Suprapubic skin (tissue), 4 donors: ENCODE measurements around the gene ARHGAP22. TPM values are rescaled to one million over a fixed set of nuclear protein-coding genes. Genes with fewer than 3 reads are reported as not detected.

ENCODE experiments used
- DNase-seq, 2 donors: peaks; one replicate each; pipeline ENCODE4 v3.0.0-alpha.2; 2019; ENCODE audit warnings: low spot score in 2 of 2
- H3K27ac ChIP-seq: fragments of 200-600 bp; sonication (generic); one replicate; pipeline ENCODE4 v1.5.1; 2019
- H3K27me3 ChIP-seq: fragments of 200-600 bp; sonication (generic); one replicate; pipeline ENCODE4 v1.5.1; 2019
- H3K36me3 ChIP-seq: fragments of 200-600 bp; sonication (generic); one replicate; pipeline ENCODE4 v1.5.1; 2019
- H3K4me1 ChIP-seq: fragments of 200-600 bp; sonication (generic); one replicate; pipeline ENCODE4 v1.5.1; 2019
- H3K4me3 ChIP-seq: fragments of 200-600 bp; sonication (generic); one replicate; pipeline ENCODE4 v1.5.1; 2019; ENCODE audit warnings: mild to moderate bottlenecking
- H3K9me3 ChIP-seq: fragments of 200-600 bp; sonication (generic); one replicate; pipeline ENCODE4 v1.5.1; 2019
- CTCF ChIP-seq, 2 donors: fragments of 200-600 bp in 1 of 2; fragments of 450-650 bp in 1 of 2; sonication (generic) in 1 of 2; IDR thresholded peaks; one replicate each; pipeline ENCODE4 v1.5.1; 2016 to 2019; ENCODE audit warnings: antibody characterized with exemption in 2 of 2, mild to moderate bottlenecking in 1 of 2, moderate library complexity in 1 of 2
- EP300 ChIP-seq: sonication (generic); formaldehyde crosslinking; IDR thresholded peaks from one replicate; pipeline ENCODE4 v1.6.1; 2017; ENCODE audit warnings: antibody characterized with exemption
- POLR2A ChIP-seq, 2 donors: fragments of 450-650 bp; IDR thresholded peaks; one replicate each; pipeline ENCODE4 v1.6.1; 2017; ENCODE audit warnings: antibody characterized with exemption in 2 of 2, mild to moderate bottlenecking in 2 of 2, moderate library complexity in 2 of 2
- POLR2AphosphoS5 ChIP-seq, 3 donors: sonication (generic); formaldehyde crosslinking; IDR thresholded peaks; one replicate each; pipeline ENCODE4 v1.6.1; 2017; ENCODE audit warnings: antibody characterized with exemption in 3 of 3
- WGBS: methylation state at CpG from one replicate; pipeline ENCODE4 v1.1.5; 2018; 5-methylcytosine and 5-hydroxymethylcytosine counted together
- total RNA-seq, 4 donors: library from RNA; depleted of rRNA; stranded (reverse); fragments of >200 nt; gene quantifications; one replicate each; pipeline ENCODE4 v1.1.0, GENCODE V29; 2016

The ARHGAP22 gene
- total RNA-seq, 4 donors from 2014 or later, result 0.98 to 7.2 (median 2.2) TPM

- no peak overlapping the region for H3K4me3 ChIP-seq
- DNase-seq, result no peak
- no peaks in the 10 kb centered on the region for H3K9me3 ChIP-seq
- H3K36me3 ChIP-seq, result peaks cover 23% of the 10 kb centered on the region
- TF ChIP-seq POLR2A (IDR thresholded peaks at IDR 0.05), result no peak
- no peak for TF ChIP-seq POLR2AphosphoS5 (IDR thresholded peaks at IDR 0.05)
- TF ChIP-seq EP300, result no peak
- no peak for TF ChIP-seq CTCF (IDR thresholded peaks at IDR 0.05)
- 67% methylated on average over 10 of the region's 10 CpGs for WGBS
- H3K27me3 ChIP-seq, result no peaks in the 10 kb centered on the region
- H3K27ac ChIP-seq, result no peak overlapping the region
- H3K4me1 ChIP-seq, result no peaks in the 10 kb centered on the region
Measured at GRCh38 chr10:48439581-48440041, 165.3 kb downstream of the ARHGAP22 start.

GRCh38 chr10:48439031-48439430 is 165.8 kb downstream of the ARHGAP22 start:
- Histone ChIP-seq H3K9me3 (no peaks in the 10 kb centered on the region), H3K36me3 (peaks cover 29% of the 10 kb centered on the region), H3K4me1 (no peaks in the 10 kb centered on the region), H3K4me3 (no peak overlapping the region), H3K27ac (no peak overlapping the region), H3K27me3 (no peaks in the 10 kb centered on the region)
- 96% methylated on average over 2 of the region's 2 CpGs for WGBS
- DNase-seq, result no peak
- no peak for TF ChIP-seq CTCF (IDR thresholded peaks at IDR 0.05)
- no peak for TF ChIP-seq POLR2A (IDR thresholded peaks at IDR 0.05)
- no peak for TF ChIP-seq POLR2AphosphoS5 (IDR thresholded peaks at IDR 0.05)
- no peak for TF ChIP-seq EP300

DNA sequence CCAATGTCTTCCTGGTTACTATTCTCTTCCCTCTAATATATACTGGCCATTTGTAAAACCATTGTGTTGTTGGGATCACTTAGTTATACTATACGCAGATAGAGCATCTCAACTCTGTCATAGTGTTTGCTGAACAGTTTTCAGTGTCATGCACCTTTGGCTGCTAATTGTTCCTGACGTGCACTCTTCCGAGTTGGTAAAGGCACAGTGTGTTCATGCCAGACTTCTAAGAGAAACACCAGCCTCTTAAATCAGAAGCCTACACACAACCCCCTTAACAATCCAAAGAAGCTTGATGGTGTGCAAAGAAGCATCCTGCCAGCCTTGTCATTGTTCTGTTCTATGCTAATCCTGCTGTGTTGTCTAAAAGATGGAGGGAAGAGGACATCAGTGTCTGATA is 167.3 kb downstream of the ARHGAP22 start:
- no peak overlapping the region for H3K27ac ChIP-seq
- no peaks in the 10 kb centered on the region for H3K27me3 ChIP-seq
- no peak for TF ChIP-seq POLR2A (IDR thresholded peaks at IDR 0.05)
- TF ChIP-seq POLR2AphosphoS5 (IDR thresholded peaks at IDR 0.05), result no peak
- TF ChIP-seq CTCF (IDR thresholded peaks at IDR 0.05), result no peak
- no peak for TF ChIP-seq EP300
- H3K4me1 ChIP-seq, result no peaks in the 10 kb centered on the region
- no peak for DNase-seq
- peaks cover 35% of the 10 kb centered on the region for H3K36me3 ChIP-seq
- WGBS, result 94% methylated on average over 3 of the region's 3 CpGs
- no peak overlapping the region for H3K4me3 ChIP-seq
- H3K9me3 ChIP-seq, result no peaks in the 10 kb centered on the region

GRCh38 chr10:48431871-48432270 is 173.0 kb downstream of the ARHGAP22 start:
- no peak for DNase-seq
- H3K9me3 ChIP-seq, result no peaks in the 10 kb centered on the region
- no peak overlapping the region for H3K4me3 ChIP-seq
- no peaks in the 10 kb centered on the region for H3K27me3 ChIP-seq
- peaks cover 53% of the 10 kb centered on the region for H3K36me3 ChIP-seq
- TF ChIP-seq EP300, result no peak
- TF ChIP-seq CTCF (IDR thresholded peaks at IDR 0.05), result no peak
- no peak for TF ChIP-seq POLR2AphosphoS5 (IDR thresholded peaks at IDR 0.05)
- no peak for TF ChIP-seq POLR2A (IDR thresholded peaks at IDR 0.05)
- H3K27ac ChIP-seq, result no peak overlapping the region
- no peaks in the 10 kb centered on the region for H3K4me1 ChIP-seq

DNA sequence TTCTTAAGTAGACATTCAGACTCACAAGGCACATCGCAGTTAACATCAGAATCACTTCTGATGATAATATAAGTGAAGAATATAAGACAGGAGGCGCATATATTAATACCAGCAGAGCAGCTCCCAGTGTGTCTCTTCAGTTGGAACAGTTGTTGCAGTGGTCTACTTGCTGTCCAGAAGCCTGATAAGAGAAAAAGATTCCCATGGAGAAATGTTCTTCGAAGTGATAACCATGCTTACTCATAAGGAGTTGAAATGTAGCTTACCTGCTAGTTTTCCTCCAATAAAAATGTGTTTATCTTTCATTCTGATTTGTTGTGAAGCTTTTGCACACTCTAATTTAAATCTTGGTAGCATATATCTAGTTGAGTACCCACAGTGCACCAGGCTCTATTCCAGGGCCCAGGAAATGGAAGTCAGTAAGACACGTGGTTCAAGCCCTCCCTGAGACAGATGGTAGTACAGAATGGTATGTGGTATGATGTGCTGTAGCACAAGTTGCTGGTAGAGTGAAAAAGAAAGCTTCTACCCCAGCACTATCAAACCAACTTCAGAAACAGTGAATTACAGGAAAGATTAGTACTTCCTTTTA is 174.4 kb downstream of the ARHGAP22 start:
- TF ChIP-seq POLR2AphosphoS5 (IDR thresholded peaks at IDR 0.05) (no peak), CTCF (IDR thresholded peaks at IDR 0.05) (no peak), EP300 (no peak), POLR2A (IDR thresholded peaks at IDR 0.05) (no peak)
- H3K4me3 ChIP-seq, result no peak overlapping the region
- no peaks in the 10 kb centered on the region for H3K27me3 ChIP-seq
- H3K36me3 ChIP-seq, result peaks cover 51% of the 10 kb centered on the region
- no peaks in the 10 kb centered on the region for H3K9me3 ChIP-seq
- no peak for DNase-seq
- no peaks in the 10 kb centered on the region for H3K4me1 ChIP-seq
- no peak overlapping the region for H3K27ac ChIP-seq
- WGBS, result 83% methylated on average over 4 of the region's 4 CpGs
